Measurements from ENCODE around the gene RC3H1. TPM values are rescaled to one million over a fixed set of nuclear protein-coding genes. Genes with fewer than 3 reads are reported as not detected.
"Not testable (repeated sequence)": the region's sequence is repeated elsewhere in the genome, so short reads cannot be mapped to it uniquely, and the experiment has no call there.

The RC3H1 gene
- total and polyA plus RNA-seq, 9 of the 15 experiments (the other 6 are each of a cell fraction or from before 2014, with no cell fraction given): 2.4 to 31.7 (median 12.4) TPM

DNA sequence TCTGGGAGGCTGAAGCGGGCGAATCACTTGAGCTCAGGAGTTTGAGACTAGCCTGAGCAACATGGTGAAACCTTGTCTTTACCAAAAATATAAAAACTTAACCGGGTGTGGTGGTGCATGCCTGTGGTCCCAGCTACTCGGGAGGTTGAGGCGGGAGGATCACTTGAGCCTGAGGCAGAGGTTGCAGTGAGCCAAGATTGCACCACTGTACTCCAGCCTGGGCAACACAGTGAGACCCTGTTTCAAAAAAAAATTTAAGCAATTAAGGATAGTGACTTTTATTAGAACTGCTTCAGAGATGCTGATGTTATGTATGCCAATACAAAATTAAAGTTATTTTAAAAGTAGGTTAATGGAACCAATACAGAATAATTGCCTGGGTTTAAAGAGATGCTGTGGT lies 56.3 kb downstream of the RC3H1 start:
- H2AFZ ChIP-seq (ENCODE audit: low read depth, low read length); H3K4me2 ChIP-seq (ENCODE audit: insufficient read depth, low read length); intact Hi-C loops (cut with micrococcal nuclease); H3K79me2 ChIP-seq (ENCODE audit: control insufficient read depth, insufficient read depth, low read length); BruUV-seq (replicated peaks); H4K20me1 ChIP-seq (replicated peaks; ENCODE audit: control insufficient read depth, insufficient read depth, low read length); ATAC-seq; H3K4me1 ChIP-seq (replicated peaks in 1 of 2; ENCODE audit: control insufficient read depth in 2 of 2, insufficient read depth in 2 of 2, low read length in 2 of 2); H3K27me3 ChIP-seq (ENCODE audit: control insufficient read depth in 2 of 2, insufficient read depth in 2 of 2, low read length in 2 of 2); FAIRE-seq; in situ Hi-C loops (cut with MboI); H3K9ac ChIP-seq (ENCODE audit: insufficient read depth in 1 of 2, low read depth in 2 of 2, low read length in 2 of 2); H3K27ac ChIP-seq (ENCODE audit: extremely low read depth, low read depth, low read length); H3K9me1 ChIP-seq (ENCODE audit: control insufficient read depth, insufficient read depth, low read length); H3K4me3 ChIP-seq; DNase-seq (ENCODE audit: extremely low read depth in 1 of 4, low spot score in 3 of 4); CTCF ChIA-PET (ENCODE audit: low intra/inter-chr PET ratio); H3K9me3 ChIP-seq (replicated peaks; ENCODE audit: control insufficient read depth, insufficient read depth, low read depth, low read length): not testable (repeated sequence)
- WGBS (ENCODE audit: insufficient coverage, low coverage, missing lambda C conversion rate): 100% methylated on average over 5 of the region's 5 CpGs
- H3K36me3 ChIP-seq (ENCODE audit: control insufficient read depth, insufficient read depth, low read length): peaks cover 90% of the 10 kb centered on the region
- peak; percentile 64 for TF ChIP-seq ZNF121 (CRISPR knock-in tag; conservative IDR thresholded peaks at IDR 0.05)
- POLR2A ChIA-PET: interaction anchor here (1.0 kb wide), 1 partner anchor 56 kb away, joined by 3 read pairs; the partner anchor contains the start of gene RC3H1

DNA sequence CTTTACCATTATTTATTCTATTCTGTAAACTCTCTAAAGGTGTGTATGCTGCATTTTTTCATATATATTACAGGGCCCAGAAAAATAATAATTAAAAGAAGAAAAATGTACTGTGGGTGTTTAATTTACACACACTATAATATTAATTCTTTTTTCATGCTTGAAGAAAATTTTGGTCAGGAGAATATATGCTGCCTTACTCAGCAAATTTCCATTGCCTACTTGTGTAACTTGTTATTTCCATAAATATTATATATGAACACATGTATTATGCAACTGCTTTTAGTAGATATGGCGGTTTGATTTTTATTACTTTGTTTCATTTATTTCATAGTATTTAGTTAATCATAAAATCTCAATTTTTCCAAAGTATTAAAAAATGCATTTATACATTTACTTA lies 58.7 kb downstream of the RC3H1 start:
- CTCF ChIA-PET (ENCODE audit: low intra/inter-chr PET ratio): no interaction called here
- 80% methylated on average over 1 of the region's 1 CpG for WGBS (ENCODE audit: insufficient coverage, low coverage, missing lambda C conversion rate)
- no peak for FAIRE-seq
- Histone ChIP-seq H3K36me3 (ENCODE audit: control insufficient read depth, insufficient read depth, low read length) (peaks cover 90% of the 10 kb centered on the region), H3K9me3 (replicated peaks; ENCODE audit: control insufficient read depth, insufficient read depth, low read depth, low read length) (no peaks in the 10 kb centered on the region), H3K79me2 (ENCODE audit: control insufficient read depth, insufficient read depth, low read length) (no peaks in the 10 kb centered on the region), H3K27ac (ENCODE audit: extremely low read depth, low read depth, low read length) (no peak overlapping the region), H3K27me3 (ENCODE audit: control insufficient read depth in 2 of 2, insufficient read depth in 2 of 2, low read length in 2 of 2) (no peaks in the 10 kb centered on the region), H4K20me1 (replicated peaks; ENCODE audit: control insufficient read depth, insufficient read depth, low read length) (no peaks in the 10 kb centered on the region), H3K9me1 (ENCODE audit: control insufficient read depth, insufficient read depth, low read length) (no peaks in the 10 kb centered on the region), H3K4me2 (ENCODE audit: insufficient read depth, low read length) (no peak overlapping the region), H3K4me3 (no peak overlapping the region), H2AFZ (ENCODE audit: low read depth, low read length) (no peak overlapping the region), H3K4me1 (replicated peaks in 1 of 2; ENCODE audit: control insufficient read depth in 2 of 2, insufficient read depth in 2 of 2, low read length in 2 of 2) (no peaks in the 10 kb centered on the region), H3K9ac (ENCODE audit: insufficient read depth in 1 of 2, low read depth in 2 of 2, low read length in 2 of 2) (no peak overlapping the region)
- no peak for ATAC-seq
- in situ Hi-C loops (cut with MboI) (no loop called here), intact Hi-C loops (cut with micrococcal nuclease) (loop anchor here (2.0 kb wide), 1 partner anchor 57 kb away; no protein-coding TSS in a partner anchor)
- TF ChIP-seq ZNF316 (IDR thresholded peaks at IDR 0.05): peak; percentile 66; the same call in 1 of the 2 replicates
- no peak for TF ChIP-seq ZNF551 (CRISPR knock-in tag; IDR thresholded peaks at IDR 0.05)
- peak; percentile 44; the same call in 1 of the 2 replicates for TF ChIP-seq C11orf30 (IDR thresholded peaks at IDR 0.05; ENCODE audit: low read depth)
- TF ChIP-seq RFX7 (CRISPR knock-in tag; IDR thresholded peaks at IDR 0.05): no peak
- 0 out of 2 replicates have a peak, but pooled peaks have one; percentile 17 for TF ChIP-seq MAFF (IDR thresholded peaks at IDR 0.05; ENCODE audit: low read length)
- BruUV-seq (replicated peaks): no TSS peak
- DNase-seq (ENCODE audit: extremely low read depth in 1 of 4, low spot score in 3 of 4): no peak
- POLR2A ChIA-PET: no interaction called here

Data from K562 (cell line).